Motor neuron (in vitro differentiated cells): ENCODE results near the gene GPR137. TPM values are rescaled to one million over a fixed set of nuclear protein-coding genes. Genes with fewer than 3 reads are reported as not detected.
"Not testable (repeated sequence)": the region's sequence is repeated elsewhere in the genome, so short reads cannot be mapped to it uniquely, and the experiment has no call there.

ENCODE experiments used
- ATAC-seq, 8 experiments: fragments of 200-7000 bp; cut with Tn5 transposase; replicated peaks in 6 of 8; 2 replicates each; pipeline ENCODE4 v1.8.0; 2021; ENCODE audit warnings: mild to moderate bottlenecking in 8 of 8, moderate library complexity in 8 of 8
- H3K27ac ChIP-seq, 2 donors: fragments of 250-450 bp; sonication (Bioruptor Pico); 2 replicates each; pipeline ENCODE4 v1.9.0; 2021; ENCODE audit warnings: antibody characterized with exemption in 2 of 2, mild to moderate bottlenecking in 2 of 2, moderate library complexity in 1 of 2
- H3K4me1 ChIP-seq, 2 donors: fragments of 250-450 bp; sonication (Bioruptor Pico); replicated peaks in 1 of 2; 2 replicates each; pipeline ENCODE4 v1.6.1; 2021; ENCODE audit warnings: antibody characterized with exemption in 2 of 2, mild to moderate bottlenecking in 2 of 2, moderate library complexity in 1 of 2
- H3K4me3 ChIP-seq, 5 donors: fragments of 250-450 bp; sonication (Bioruptor Pico); 2 replicates each; pipeline ENCODE4 v1.9.0; 2021; ENCODE audit warnings: antibody characterized with exemption in 5 of 5, mild to moderate bottlenecking in 5 of 5, moderate library complexity in 4 of 5
- WGBS, 10 experiments: fragments of 450-650 bp; shearing (Covaris generic); methylation state at CpG; one replicate each; pipeline ENCODE4 v1.0.0; 2022; 5-methylcytosine and 5-hydroxymethylcytosine counted together
- in situ Hi-C, 9 experiments: fragments of 400-800 bp; cut with MboI; loops; one replicate each; pipeline ENCODE4 v1.15.0; 2021; ENCODE audit warnings: low sequenced_read_pairs in 9 of 9, low pct_unique_long_range_greater_than_20kb in 2 of 9; ENCODE audit not compliant: unreplicated experiment in 9 of 9
- total RNA-seq, 8 experiments: library from RNA; unstranded; fragments of 300-600 nt; gene quantifications; 2 replicates each; pipeline versions ENCODE4 v1.2.3 to v1.2.4, GENCODE V29; 2022

GPR137 gene
- total RNA-seq, 8 experiments from 2014 or later, result 18.9 to 37.6 (median 22.5) TPM

DNA sequence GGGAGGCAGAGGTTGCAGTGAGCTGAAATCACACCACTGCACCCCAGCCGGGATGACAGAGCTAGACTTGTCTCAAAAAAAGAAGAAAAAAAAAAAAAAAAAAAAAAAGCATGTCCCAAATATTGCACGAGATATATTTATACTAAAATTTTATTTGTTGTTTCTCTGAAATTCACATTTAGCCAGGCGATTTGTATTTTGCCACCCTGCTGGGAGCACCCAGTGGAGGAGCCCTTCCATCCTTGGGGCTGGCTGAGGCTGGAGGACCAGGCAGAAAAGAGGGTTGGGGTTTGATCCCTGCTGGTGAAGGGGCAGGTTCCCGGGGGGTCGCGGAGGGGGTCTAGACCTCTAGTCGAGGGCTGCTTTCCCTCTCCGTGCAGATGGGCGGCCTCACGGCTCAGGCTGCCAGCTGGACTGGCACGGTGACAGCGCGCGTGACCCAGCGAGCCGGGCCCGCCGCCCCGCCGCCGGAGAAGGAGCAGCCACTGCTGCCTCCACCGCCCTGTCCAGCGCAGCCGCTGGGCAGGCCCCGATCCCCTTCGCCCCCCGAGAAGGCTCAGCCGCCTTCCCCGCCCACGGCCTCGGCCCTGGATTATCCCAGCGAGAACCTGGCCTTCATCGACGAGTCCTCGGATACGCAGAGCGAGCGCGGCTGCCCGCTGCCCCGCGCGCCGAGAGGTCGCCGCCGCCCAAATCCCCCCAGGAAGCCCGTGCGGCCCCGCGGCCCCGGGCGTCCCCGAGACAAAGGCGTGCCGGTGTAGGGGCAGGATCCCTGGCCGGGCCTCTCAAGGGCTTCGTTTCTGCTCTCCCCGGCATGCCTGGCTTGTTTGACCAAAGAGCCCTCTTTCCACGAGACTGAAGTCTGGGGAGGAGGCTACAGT is 13.6 kb downstream of the GPR137 start:
- H3K27ac ChIP-seq, result no peak overlapping the region
- in situ Hi-C loops, result no loop called here
- peak; percentile 6 to 39 (median 29) for ATAC-seq
- 24 to 59% (median 29%) methylated on average over 1 to 9 of the region's 60 CpGs; no CpG with 5 or more reads in 5 of the 10 experiments for WGBS, 10 experiments
- peaks cover 5 to 26% of the 10 kb centered on the region in 2 donors for H3K4me1 ChIP-seq
- peak overlapping the region in 2 of 5 donors; percentile 7 to 9 for H3K4me3 ChIP-seq

DNA sequence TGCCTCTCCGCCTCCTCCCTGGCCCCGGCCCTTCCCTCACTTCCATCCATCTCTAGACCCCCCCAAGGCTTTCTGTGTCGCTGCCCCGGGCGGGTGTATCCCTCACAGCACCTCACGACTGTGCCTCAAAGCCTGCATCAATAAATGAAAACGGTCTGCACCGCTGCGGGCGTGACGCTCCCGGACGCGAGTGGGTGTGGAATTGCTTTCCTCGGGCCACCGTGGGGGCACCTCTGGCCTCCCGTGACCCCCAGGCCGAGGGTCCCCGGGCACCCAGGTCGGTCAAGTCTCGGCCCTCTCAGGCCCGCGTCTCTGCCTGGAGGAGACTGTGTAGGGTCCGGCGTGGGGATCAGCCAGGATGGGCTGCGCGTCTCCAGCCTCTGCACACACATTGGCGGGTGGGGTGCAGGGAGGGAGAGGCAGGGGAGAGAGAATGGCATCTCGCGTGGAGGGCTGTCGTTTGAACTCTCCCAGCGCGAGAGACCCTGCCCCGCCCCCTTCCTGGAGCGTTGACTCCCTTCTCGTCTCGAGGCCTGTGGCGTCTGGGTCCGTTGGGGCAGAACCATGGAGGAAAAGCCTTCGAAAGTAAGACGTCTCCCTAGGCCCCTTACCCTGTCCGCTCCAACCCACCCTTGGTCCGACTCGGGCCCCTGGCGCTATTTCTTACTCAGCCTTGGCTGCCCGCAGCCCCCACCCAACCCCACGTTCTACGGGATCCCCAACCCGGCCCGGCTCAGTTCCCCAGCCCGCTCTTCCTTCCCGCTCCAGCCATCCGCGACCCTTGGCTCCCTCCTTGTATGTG is 14.4 kb downstream of the GPR137 start, which contains the start of gene CATSPERZ:
Gene CATSPERZ (plus strand): TSS at position 512 of the 802 bp plus-strand sequence. CDS start 53 bp downstream, at position 565.
- 7 to 50% methylated on average over 2 to 3 of the region's 54 CpGs; no CpG with 5 or more reads in 8 of the 10 experiments for WGBS, 10 experiments
- no peak within 1 kb of the TSS for H3K27ac ChIP-seq
- peaks cover 5 to 26% of the 10 kb centered on the region in 2 donors for H3K4me1 ChIP-seq
- peak in 1 of 8 experiments; percentile 0 for ATAC-seq
- H3K4me3 ChIP-seq, result peak within 1 kb of the TSS in 2 of 5 donors; percentile 7 to 9
- in situ Hi-C loops, result no loop called here

DNA sequence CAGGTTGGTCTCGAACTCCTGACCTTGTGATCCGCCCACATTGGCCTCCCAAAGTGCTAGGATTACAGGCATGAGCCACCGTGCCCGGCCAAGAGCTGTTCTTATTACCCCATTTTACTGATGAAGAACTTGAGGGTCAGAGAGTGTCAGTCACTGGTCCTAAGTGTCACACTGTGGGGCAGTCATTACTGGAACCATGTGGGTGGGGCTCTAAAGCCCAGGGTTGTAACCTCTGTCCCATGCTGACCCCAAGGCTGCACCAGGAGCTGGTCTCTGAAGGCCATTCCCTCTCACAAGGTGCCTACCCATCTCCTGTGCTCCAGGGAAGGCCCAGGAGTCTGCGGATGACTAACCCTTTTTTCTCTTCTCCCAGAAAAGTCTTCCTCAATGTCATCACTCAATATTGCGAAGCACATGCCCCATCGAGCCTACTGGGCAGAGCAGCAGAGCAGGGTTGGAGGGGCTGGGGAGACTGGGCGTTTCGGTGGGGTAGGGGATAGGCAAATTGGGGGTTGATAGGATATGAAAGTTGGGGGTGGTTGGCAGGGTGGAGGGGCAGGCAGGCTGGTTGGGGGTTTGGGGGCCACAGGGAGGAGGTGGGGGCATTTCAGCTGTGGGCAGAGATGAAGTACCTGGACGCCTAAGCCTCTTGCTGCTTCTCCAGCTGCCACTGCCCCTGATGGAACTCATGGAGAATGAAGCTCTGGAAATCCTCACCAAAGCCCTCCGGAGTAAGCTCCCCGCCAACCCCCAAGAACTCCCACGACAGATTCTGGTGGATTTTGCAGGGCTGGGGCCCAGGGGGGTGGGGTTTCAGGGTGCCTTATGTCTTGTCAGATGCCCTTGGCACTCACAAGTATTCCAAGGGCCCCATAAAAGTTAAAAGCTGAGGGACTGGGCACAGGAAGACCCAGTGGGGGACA is 17.7 kb downstream of the GPR137 start:
- in situ Hi-C loops, result no loop called here
- H3K4me3 ChIP-seq, result peak overlapping the region in 1 of 5 donors; percentile 35
- H3K27ac ChIP-seq, result no peak overlapping the region

DNA sequence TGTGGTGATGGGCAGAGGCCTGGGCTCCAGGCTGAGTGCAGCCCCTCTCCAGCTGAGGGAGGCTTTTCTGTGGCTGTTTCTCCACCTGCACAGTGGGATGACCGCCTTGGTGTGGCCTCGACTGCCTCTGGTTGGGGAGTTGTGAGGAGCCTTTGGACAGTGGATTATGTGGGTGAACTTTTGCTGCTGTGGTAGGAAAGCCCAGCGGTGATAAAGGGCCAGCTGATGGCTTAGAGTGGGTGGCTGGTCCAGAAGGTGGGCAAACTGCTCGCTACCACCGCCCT is 18.3 kb downstream of the GPR137 start:
- peak overlapping the region; percentile 35 to 67 (median 40) for H3K4me3 ChIP-seq
- ATAC-seq, result no peak
- WGBS, 10 experiments, result 0 to 72% (median 40%) methylated on average over 1 to 2 of the region's 5 CpGs; no CpG with 5 or more reads in 7 of the 10 experiments
- H3K27ac ChIP-seq, result no peak overlapping the region
- peaks cover 12 to 27% of the 10 kb centered on the region in 2 donors for H3K4me1 ChIP-seq
- in situ Hi-C loops, result no loop called here

More for the DNA sequence above, 17.7 kb downstream of the GPR137 start:
- no peak for ATAC-seq
- 67 to 95% (median 85%) methylated on average over 3 to 4 of the region's 13 CpGs; no CpG with 5 or more reads in 7 of the 10 experiments for WGBS, 10 experiments
- peaks cover 12 to 27% of the 10 kb centered on the region in 2 donors for H3K4me1 ChIP-seq

DNA sequence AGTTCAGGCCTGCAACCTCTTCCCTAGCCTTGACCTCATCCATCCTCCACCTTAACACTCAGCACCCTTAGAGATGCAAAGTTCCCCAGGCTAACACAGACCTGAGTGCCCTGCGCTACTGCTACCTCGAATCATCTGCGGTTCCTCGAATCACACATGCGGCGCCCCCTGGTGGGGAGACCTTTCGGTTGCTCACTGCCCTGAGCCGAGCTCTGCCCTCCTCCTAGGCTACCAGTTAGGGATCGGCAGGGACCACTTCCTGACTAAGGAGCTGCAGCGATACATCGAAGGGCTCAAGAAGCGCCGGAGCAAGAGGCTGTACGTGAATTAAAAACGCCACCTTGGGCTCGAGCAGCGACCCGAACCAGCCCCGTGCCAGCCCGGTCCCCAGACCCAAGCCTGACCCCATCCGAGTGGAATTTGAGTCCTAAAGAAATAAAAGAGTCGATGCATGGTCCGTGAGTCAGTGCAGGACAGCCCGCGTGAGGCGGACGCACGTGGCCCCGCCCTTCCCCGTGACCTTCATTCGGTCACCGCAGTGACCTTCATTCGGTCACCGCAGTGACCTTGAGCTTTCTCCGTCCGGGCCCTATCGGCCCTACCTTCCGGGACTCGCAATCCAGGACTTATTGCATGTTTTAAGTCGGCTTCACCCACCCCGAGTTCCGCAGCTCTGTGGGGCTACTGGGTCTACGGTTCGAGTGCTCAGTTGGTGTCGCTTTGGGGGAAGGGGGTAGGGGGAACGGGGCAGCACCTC is 18.8 kb downstream of the GPR137 start:
- ATAC-seq, result peak; percentile 25 to 44 (median 36)
- in situ Hi-C loops, result no loop called here
- peak overlapping the region; percentile 35 to 67 (median 40) for H3K4me3 ChIP-seq
- 0 to 8% (median 1%) methylated on average over 2 to 19 of the region's 46 CpGs; no CpG with 5 or more reads in 2 of the 10 experiments for WGBS, 10 experiments
- peaks cover 12 to 22% of the 10 kb centered on the region in 2 donors for H3K4me1 ChIP-seq
- H3K27ac ChIP-seq, result peak overlapping the region; percentile 66 to 68

DNA sequence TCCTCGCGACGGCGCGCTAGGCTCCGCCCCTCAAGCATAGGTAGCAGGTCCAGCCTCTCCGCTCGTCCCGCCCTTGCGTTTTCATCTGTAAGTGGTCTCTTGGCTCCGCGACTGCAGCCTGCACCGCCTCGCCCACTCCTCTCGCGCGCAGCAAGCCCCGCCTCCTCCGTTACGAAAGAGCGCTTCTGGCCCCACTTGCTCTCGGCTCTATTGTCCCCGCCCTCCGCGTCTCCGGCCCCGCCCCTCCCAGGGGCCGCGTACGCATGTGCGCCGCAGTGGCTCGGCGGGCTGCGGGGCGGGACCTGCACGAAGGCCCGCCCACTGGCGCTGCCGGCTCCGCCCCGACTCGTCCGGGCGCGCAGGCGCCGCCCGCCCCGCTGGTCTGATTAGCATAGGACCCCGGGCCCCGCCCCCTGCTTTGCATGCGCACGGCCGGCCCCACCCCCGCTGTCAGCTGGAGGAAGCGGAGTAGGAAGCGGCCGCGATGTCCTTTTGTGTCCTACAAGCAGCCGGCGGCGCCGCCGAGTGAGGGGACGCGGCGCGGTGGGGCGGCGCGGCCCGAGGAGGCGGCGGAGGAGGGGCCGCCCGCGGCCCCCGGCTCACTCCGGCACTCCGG is 19.5 kb downstream of the GPR137 start, which contains the start of gene ESRRA:
Gene ESRRA (plus strand): TSS at position 450 of the 616 bp plus-strand sequence. CDS start 1,656 bp downstream, outside the sequence.
- Histone ChIP-seq H3K27ac (peak within 1 kb of the TSS; percentile 70 to 72), H3K4me3 (peak within 1 kb of the TSS; percentile 47 to 67 (median 54)), H3K4me1 (peaks cover 12 to 15% of the 10 kb centered on the region in 2 donors)
- ATAC-seq, result peak; percentile 63 to 84 (median 78)
- in situ Hi-C loops, result no loop called here
- no CpG with 5 or more reads among the region's 81 CpGs for WGBS, 10 experiments

DNA sequence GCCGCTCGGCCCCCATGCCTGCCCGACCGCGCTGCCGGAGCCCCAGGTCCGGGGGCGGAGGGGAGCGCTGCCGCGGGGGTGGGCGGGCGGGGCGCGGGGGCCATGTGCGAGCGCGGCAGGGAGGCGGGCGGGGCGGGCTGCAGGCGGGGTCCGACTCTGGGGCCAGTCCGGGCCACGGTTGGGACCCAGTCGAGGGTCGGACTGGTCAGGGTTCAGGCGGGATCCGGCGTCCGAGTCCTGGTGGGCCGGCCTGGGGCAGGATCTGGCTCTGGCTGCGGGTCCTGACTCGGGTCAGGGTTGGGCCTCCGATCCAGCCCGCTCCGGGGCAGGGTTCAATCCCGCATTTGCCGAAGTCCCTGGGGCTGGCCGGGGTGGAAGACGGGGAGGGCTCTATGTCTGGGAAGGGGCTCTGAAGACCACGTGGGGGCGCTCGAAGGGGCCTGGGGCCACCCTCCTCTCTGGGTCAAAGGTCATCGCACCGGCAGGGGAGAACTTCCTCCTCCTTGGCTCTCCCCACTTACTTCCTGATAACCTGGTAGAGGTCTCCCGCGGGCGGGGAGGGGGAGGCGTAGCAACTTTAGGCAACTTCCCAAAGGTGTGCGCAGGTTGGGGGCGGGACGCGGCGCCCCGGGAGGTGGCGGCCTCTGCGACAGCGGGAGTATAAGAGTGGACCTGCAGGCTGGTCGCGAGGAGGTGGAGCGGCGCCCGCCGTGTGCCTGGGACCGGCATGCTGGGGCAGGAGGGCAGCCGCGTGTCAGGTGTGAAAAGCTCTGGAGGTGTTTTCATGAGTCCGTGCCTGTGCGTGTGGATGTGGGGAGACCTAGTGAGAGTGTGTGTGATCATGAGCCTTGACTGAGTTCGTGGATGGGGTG is 20.3 kb downstream of the GPR137 start:
- in situ Hi-C loops, result no loop called here
- H3K27ac ChIP-seq, result peak overlapping the region; percentile 70 to 72
- peak overlapping the region; percentile 47 to 67 (median 54) for H3K4me3 ChIP-seq
- 7% methylated on average over 6 of the region's 71 CpGs; no CpG with 5 or more reads in 9 of the 10 experiments for WGBS, 10 experiments
- ATAC-seq, result peak; percentile 6 to 41 (median 22)
- peaks cover 12% of the 10 kb centered on the region in 2 donors for H3K4me1 ChIP-seq

DNA sequence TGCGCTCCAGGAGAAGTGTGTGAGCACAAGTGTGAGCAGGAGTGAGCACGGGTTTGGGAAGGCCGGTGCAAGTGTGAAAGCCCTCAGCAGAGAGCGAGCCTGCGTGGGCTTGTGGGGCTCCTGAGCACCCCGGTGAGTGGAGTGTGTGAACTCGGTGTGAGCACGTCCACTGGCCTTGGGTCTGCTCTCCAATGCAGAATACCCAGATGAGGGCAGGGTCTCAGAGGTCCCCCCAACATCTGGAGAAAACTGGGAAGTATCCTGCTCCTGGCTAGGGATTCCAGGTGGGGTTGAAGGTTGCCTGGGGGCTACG is 20.9 kb downstream of the GPR137 start:
- Histone ChIP-seq H3K4me1 (peaks cover 12% of the 10 kb centered on the region in 2 donors), H3K4me3 (peak overlapping the region; percentile 47 to 67 (median 54)), H3K27ac (no peak overlapping the region)
- no peak for ATAC-seq
- in situ Hi-C loops, result no loop called here
- 0 to 15% (median 12%) methylated on average over 2 to 5 of the region's 9 CpGs; no CpG with 5 or more reads in 6 of the 10 experiments for WGBS, 10 experiments

DNA sequence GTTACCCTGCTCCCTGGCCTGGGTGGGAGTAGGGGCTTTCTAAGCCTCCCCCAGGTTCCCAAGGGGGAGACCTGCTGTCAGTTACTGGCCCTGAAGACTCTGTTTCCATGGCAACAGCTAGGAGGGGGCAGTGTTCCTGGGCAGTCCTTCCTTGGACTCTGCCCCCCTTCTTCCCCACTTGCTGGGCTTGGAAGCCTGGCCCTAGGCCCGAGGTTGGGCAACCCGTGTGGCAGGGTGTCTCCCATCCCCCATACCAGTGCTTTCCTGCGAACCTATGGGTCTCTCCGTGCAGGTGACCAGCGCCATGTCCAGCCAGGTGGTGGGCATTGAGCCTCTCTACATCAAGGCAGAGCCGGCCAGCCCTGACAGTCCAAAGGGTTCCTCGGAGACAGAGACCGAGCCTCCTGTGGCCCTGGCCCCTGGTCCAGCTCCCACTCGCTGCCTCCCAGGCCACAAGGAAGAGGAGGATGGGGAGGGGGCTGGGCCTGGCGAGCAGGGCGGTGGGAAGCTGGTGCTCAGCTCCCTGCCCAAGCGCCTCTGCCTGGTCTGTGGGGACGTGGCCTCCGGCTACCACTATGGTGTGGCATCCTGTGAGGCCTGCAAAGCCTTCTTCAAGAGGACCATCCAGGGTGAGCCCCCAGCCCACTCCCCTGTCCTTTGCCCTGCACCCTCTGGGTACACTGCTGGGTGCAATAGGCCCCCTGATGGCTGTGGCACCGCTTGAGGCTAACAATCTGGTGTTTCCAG is 21.4 kb downstream of the GPR137 start:
- no peak overlapping the region for H3K27ac ChIP-seq
- peaks cover 12% of the 10 kb centered on the region in 2 donors for H3K4me1 ChIP-seq
- 73% methylated on average over 5 of the region's 15 CpGs; no CpG with 5 or more reads in 9 of the 10 experiments for WGBS, 10 experiments
- in situ Hi-C loops, result no loop called here
- ATAC-seq, result no peak
- H3K4me3 ChIP-seq, result peak overlapping the region; percentile 47 to 67 (median 54)

DNA sequence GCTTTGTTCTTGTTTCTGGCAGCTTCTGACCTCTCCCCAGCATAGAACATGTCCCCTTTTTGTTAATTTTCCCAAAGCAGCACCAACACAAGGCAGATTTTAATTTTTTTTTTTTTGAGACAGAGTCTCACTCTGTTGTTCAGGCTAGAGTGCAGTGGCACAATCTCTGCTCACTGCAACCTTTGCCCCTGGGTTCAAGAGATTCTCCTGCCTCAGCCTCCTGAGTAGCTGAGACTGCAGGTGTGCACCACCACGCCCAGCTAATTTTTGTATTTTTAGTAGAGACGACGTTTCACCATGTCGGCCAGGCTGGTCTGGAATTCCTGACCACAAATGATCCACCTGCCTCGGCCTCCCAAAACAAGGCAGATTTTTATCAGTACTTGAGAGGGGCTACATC is 22.1 kb downstream of the GPR137 start:
- ATAC-seq, in situ Hi-C loops, H3K27ac ChIP-seq, H3K4me3 ChIP-seq: not testable (repeated sequence)
- H3K4me1 ChIP-seq, result peaks cover 12% of the 10 kb centered on the region in 2 donors
- WGBS, 10 experiments, result 60 to 98% (median 95%) methylated on average over 1 to 5 of the region's 5 CpGs; no CpG with 5 or more reads in 4 of the 10 experiments
